Spleen (tissue), 11 donors: Measurements from ENCODE around the gene TKT. TPM values are rescaled to one million over a fixed set of nuclear protein-coding genes. Genes with fewer than 3 reads are reported as not detected.

ENCODE experiments used
- DNase-seq: peaks from one replicate; pipeline ENCODE4 v3.0.0-alpha.2; 2020
- H3K27ac ChIP-seq, 8 donors: fragments of 200-600 bp; sonication (generic) in 7 of 8; 1 replicate in 4 of 8; 2 replicates in 4 of 8; pipeline versions ENCODE4 v1.5.0 to v1.8.0; 2016 to 2021; ENCODE audit warnings: inconsistent platforms in 4 of 8, mild to moderate bottlenecking in 4 of 8, moderate library complexity in 1 of 8
- H3K27me3 ChIP-seq, 7 donors: fragments of 200-600 bp; sonication (generic) in 6 of 7; replicated peaks in 1 of 7; 1 replicate in 4 of 7; 2 replicates in 3 of 7; pipeline versions ENCODE4 v1.5.0 to v1.8.0; 2016 to 2021; ENCODE audit warnings: inconsistent platforms in 3 of 7, mild to moderate bottlenecking in 1 of 7
- H3K36me3 ChIP-seq, 6 donors: fragments of 200-600 bp; sonication (generic) in 5 of 6; 1 replicate in 4 of 6; 2 replicates in 2 of 6; pipeline versions ENCODE4 v1.5.0 to v1.8.0; 2016 to 2021; ENCODE audit warnings: inconsistent platforms in 2 of 6
- H3K4me1 ChIP-seq, 6 donors: fragments of 200-600 bp; sonication (generic) in 5 of 6; 1 replicate in 3 of 6; 2 replicates in 3 of 6; pipeline versions ENCODE4 v1.5.0 to v1.8.0; 2016 to 2021; ENCODE audit warnings: inconsistent platforms in 3 of 6
- H3K4me3 ChIP-seq, 8 donors: fragments of 200-600 bp; sonication (generic) in 7 of 8; 1 replicate in 4 of 8; 2 replicates in 4 of 8; pipeline versions ENCODE4 v1.5.0 to v1.8.0; 2016 to 2021; ENCODE audit warnings: inconsistent platforms in 4 of 8, mild to moderate bottlenecking in 4 of 8, moderate library complexity in 2 of 8
- H3K9me3 ChIP-seq, 8 donors: fragments of 200-600 bp; sonication (generic) in 7 of 8; 1 replicate in 4 of 8; 2 replicates in 4 of 8; pipeline versions ENCODE4 v1.5.0 to v1.8.0; 2016 to 2021; ENCODE audit warnings: inconsistent platforms in 4 of 8
- POLR2A ChIP-seq, 3 donors: fragments of 450-650 bp; IDR thresholded peaks; one replicate each; pipeline ENCODE4 v1.5.1; 2017; ENCODE audit warnings: antibody characterized with exemption in 3 of 3, mild to moderate bottlenecking in 1 of 3
- POLR2AphosphoS5 ChIP-seq, 3 donors: sonication (generic); formaldehyde crosslinking; IDR thresholded peaks; one replicate each; pipeline ENCODE4 v1.5.1; 2017; ENCODE audit warnings: antibody characterized with exemption in 3 of 3
- WGBS, 5 donors: extraction: QIAGEN DNeasy Blood & Tissue Kit in 3 of 5; methylation state at CpG; one replicate each; pipeline versions ENCODE4 v1.1.5 to v1.1.7; 2013 to 2018; 5-methylcytosine and 5-hydroxymethylcytosine counted together
- intact Hi-C: fragments of 100-400 bp; cut with DNase I; formaldehyde crosslinking; loops from one replicate; pipeline ENCODE4 v1.15.0; 2023; ENCODE audit warnings: low total_unique reads
- polyA plus RNA-seq, 3 donors: library from polyadenylated mRNA; stranded (reverse); fragments of 200-250 nt; gene quantifications; one replicate each; pipeline ENCODE4 v1.2.1, GENCODE V29; 2013
- total RNA-seq, 7 donors: library from RNA; depleted of rRNA in 3 of 7; stranded (reverse); fragments of >200 nt in 3 of 7; fragmentation: NEBNext Ultra II Directional in 4 of 7; extraction: Animal tissue kit (Norgen Biotek cat#: 25700) in 4 of 7; gene quantifications; one replicate each; pipeline versions ENCODE4 v1.1.0 to v1.2.1, GENCODE V29; 2016 to 2021
- TF ChIP-seq, protein P1 (sequence below), 11 experiments: fragments of 200-600 bp in 7 of 11; fragments of 450-650 bp in 4 of 11; sonication (generic) in 4 of 11; IDR thresholded peaks in 8 of 11; conservative IDR thresholded peaks in 3 of 11; 1 replicate in 7 of 11; 2 replicates in 4 of 11; pipeline versions ENCODE4 v1.4.0 to v1.8.0; 2016 to 2021; ENCODE audit warnings: antibody characterized with exemption in 11 of 11, inconsistent platforms in 4 of 11, mild to moderate bottlenecking in 1 of 11
- donor health status: healthy with polysubstance abuse.
- donor health status: DM: no; HTN: no; CAD: no; lungs with moderate emphysema.
- donor health status: DM: no; HTN: no; CAD: no.
- donor health status: Bipolar disorder and iron deficiency.
- donor health status: healthy.
- donor health status: DM: no; HTN: no; CAD: no.
- donor health status: DM: yes; HTN: yes; CAD: no.

The TKT gene
- total and polyA plus RNA-seq, 10 donors, result 110 to 490 (median 273) TPM

DNA sequence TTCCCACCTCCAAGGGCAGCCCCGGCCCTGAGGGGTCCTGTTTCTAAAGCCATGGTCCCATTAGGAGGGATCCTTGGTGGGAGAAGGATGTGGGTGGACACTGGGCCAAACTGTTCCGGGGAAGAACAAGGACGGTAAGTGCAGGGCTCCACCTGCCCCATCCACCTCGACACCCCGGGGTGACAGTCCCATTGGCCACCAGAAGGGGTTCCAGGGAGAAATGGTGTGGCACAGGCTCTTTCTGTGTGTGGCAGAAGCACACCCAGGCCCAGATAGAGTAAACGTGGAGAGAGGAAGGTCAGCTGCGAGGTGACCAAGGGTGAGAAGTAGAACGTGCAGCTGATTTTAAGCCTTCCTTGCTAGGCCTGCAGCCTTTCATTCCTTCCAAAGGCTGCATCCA, 12.0 kb downstream of the TKT start:
- TF ChIP-seq, protein P1, sequence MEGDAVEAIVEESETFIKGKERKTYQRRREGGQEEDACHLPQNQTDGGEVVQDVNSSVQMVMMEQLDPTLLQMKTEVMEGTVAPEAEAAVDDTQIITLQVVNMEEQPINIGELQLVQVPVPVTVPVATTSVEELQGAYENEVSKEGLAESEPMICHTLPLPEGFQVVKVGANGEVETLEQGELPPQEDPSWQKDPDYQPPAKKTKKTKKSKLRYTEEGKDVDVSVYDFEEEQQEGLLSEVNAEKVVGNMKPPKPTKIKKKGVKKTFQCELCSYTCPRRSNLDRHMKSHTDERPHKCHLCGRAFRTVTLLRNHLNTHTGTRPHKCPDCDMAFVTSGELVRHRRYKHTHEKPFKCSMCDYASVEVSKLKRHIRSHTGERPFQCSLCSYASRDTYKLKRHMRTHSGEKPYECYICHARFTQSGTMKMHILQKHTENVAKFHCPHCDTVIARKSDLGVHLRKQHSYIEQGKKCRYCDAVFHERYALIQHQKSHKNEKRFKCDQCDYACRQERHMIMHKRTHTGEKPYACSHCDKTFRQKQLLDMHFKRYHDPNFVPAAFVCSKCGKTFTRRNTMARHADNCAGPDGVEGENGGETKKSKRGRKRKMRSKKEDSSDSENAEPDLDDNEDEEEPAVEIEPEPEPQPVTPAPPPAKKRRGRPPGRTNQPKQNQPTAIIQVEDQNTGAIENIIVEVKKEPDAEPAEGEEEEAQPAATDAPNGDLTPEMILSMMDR (IDR thresholded peaks at IDR 0.05 in 8 of 11, conservative IDR thresholded peaks at IDR 0.05 in 3 of 11), result no peak
- TF ChIP-seq POLR2AphosphoS5 (IDR thresholded peaks at IDR 0.05) (no peak), POLR2A (IDR thresholded peaks at IDR 0.05) (no peak)
- Histone ChIP-seq H3K27me3 (no peaks in the 10 kb centered on the region), H3K36me3 (peaks cover 3 to 70% (median 34%) of the 10 kb centered on the region in 6 donors), H3K27ac (peak overlapping the region in 4 of 8 donors; percentile 39 to 86 (median 58)), H3K4me1 (peaks cover 11 to 97% (median 65%) of the 10 kb centered on the region in 6 donors), H3K9me3 (peaks cover 0 to 4% (median 0%) of the 10 kb centered on the region in 8 donors), H3K4me3 (no peak overlapping the region)
- intact Hi-C loops, result no loop called here
- no peak for DNase-seq
- WGBS, 5 donors, result 80 to 94% (median 83%) methylated on average over 8 of the region's 8 CpGs

DNA sequence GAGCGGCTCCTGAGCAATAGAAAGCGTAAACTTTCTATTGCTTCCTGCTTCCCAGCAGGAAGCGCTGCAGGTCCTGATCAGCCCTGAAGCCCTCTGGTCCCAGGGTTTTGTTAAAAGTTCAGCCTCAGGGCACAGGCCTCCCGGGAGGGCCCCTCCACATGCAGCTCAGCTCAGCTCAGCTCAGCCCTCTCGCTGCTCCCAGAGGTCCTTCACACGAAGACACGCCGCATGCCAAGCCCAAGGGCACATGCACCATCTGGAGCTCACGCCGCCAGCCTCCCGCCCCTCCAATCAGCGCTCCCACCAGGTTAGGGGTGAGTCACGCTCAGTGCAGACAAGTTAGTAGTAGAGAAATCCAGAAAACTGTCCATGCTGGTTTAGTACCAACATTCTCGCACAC, 12.7 kb downstream of the TKT start:
- peaks cover 0 to 4% (median 0%) of the 10 kb centered on the region in 8 donors for H3K9me3 ChIP-seq
- TF ChIP-seq, protein P1 (IDR thresholded peaks at IDR 0.05 in 8 of 11, conservative IDR thresholded peaks at IDR 0.05 in 3 of 11), result no peak
- TF ChIP-seq POLR2A (IDR thresholded peaks at IDR 0.05), result no peak
- TF ChIP-seq POLR2AphosphoS5 (IDR thresholded peaks at IDR 0.05), result peak in 2 of 3 donors; percentile 15 to 50
- H3K36me3 ChIP-seq, result peaks cover 3 to 76% (median 40%) of the 10 kb centered on the region in 6 donors
- 68 to 77% (median 74%) methylated on average over 14 of the region's 14 CpGs for WGBS, 5 donors
- no peak for DNase-seq
- H3K27ac ChIP-seq, result peak overlapping the region in 6 of 8 donors; percentile 15 to 86 (median 44)
- intact Hi-C loops, result no loop called here
- H3K4me1 ChIP-seq, result peaks cover 9 to 97% (median 62%) of the 10 kb centered on the region in 6 donors
- H3K4me3 ChIP-seq, result no peak overlapping the region
- no peaks in the 10 kb centered on the region for H3K27me3 ChIP-seq

DNA sequence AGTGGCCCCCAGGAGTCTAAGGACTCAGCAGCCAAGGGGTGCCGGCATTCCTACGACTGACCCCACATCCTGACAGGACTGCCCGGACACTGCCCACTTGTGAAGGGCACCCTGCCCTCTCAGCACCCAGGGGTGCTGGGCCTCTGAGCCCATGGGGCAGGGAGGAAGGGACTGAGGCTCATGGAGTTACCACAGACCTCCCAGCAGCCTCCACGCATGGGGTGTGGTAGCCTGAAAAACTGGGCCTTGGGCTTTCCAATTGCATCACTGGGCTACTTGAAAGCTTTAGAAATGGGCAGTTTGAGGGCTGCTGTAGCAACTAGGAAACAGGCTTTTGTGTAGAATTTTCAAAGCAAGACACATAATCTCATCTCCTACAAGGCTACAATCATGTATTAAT, 13.2 kb downstream of the TKT start:
- WGBS, 5 donors, result 29 to 66% (median 60%) methylated on average over 1 to 4 of the region's 4 CpGs; no CpG with 5 or more reads in 1 of the 5 donors
- Histone ChIP-seq H3K27me3 (no peaks in the 10 kb centered on the region), H3K9me3 (peaks cover 0 to 4% (median 0%) of the 10 kb centered on the region in 8 donors), H3K36me3 (peaks cover 3 to 81% (median 45%) of the 10 kb centered on the region in 6 donors), H3K4me3 (no peak overlapping the region), H3K4me1 (peaks cover 8 to 97% (median 60%) of the 10 kb centered on the region in 6 donors), H3K27ac (peak overlapping the region in 7 of 8 donors; percentile 10 to 86 (median 39))
- no peak for DNase-seq
- intact Hi-C loops, result no loop called here
- TF ChIP-seq POLR2AphosphoS5 (IDR thresholded peaks at IDR 0.05), result peak in 1 of 3 donors; percentile 32
- TF ChIP-seq, protein P1 (IDR thresholded peaks at IDR 0.05 in 8 of 11, conservative IDR thresholded peaks at IDR 0.05 in 3 of 11), result no peak

DNA sequence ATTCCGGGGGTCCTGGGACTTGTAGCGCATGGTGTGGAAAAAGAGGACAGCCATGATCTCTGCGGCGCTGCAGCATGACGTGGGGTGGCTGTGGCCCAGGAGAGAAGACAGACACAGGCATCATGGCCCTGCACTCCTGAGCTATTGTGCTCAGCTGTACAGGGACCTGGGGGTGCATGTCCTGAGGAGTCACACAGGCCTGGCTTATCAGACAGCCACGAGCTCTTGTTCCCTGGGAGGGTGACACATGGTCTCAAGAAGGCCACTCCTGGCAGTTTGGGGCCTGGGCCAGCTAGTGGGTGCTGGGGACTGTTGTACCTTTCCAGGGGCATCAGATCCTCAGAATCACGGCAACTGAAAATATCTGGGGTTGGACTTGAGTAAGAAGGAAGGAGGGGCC, 13.7 kb downstream of the TKT start:
- Histone ChIP-seq H3K4me3 (no peak overlapping the region), H3K27ac (peak overlapping the region in 4 of 8 donors; percentile 10 to 86 (median 58)), H3K36me3 (peaks cover 3 to 86% (median 47%) of the 10 kb centered on the region in 6 donors), H3K4me1 (peaks cover 8 to 96% (median 58%) of the 10 kb centered on the region in 6 donors), H3K9me3 (peaks cover 0 to 4% (median 0%) of the 10 kb centered on the region in 8 donors), H3K27me3 (no peaks in the 10 kb centered on the region)
- WGBS, 5 donors, result 79 to 95% (median 91%) methylated on average over 2 to 7 of the region's 7 CpGs
- TF ChIP-seq, protein P1 (IDR thresholded peaks at IDR 0.05 in 8 of 11, conservative IDR thresholded peaks at IDR 0.05 in 3 of 11), result no peak
- no peak for TF ChIP-seq POLR2AphosphoS5 (IDR thresholded peaks at IDR 0.05)
- no peak for TF ChIP-seq POLR2A (IDR thresholded peaks at IDR 0.05)
- DNase-seq, result no peak
- intact Hi-C loops, result no loop called here
